ENCODE measurements around the gene AQP12B.

- TF ChIP-seq POLR2A (IDR thresholded peaks at IDR 0.05; ENCODE audit: low read length) (no peak), GATA1 (IDR thresholded peaks at IDR 0.05; ENCODE audit: low read depth, low read length) (no peak)
These were observed 38.3 kb upstream of the AQP12B start for GRCh38 chr2:240720686-240721595.
